ENCODE results near the gene PANK1.

- TF ChIP-seq EP300 (IDR thresholded peaks at IDR 0.05) (no peak), POLR2AphosphoS5 (IDR thresholded peaks at IDR 0.05) (no peak), POLR2A (IDR thresholded peaks at IDR 0.05; ENCODE audit: low read depth) (no peak)
- TF ChIP-seq, protein P1, sequence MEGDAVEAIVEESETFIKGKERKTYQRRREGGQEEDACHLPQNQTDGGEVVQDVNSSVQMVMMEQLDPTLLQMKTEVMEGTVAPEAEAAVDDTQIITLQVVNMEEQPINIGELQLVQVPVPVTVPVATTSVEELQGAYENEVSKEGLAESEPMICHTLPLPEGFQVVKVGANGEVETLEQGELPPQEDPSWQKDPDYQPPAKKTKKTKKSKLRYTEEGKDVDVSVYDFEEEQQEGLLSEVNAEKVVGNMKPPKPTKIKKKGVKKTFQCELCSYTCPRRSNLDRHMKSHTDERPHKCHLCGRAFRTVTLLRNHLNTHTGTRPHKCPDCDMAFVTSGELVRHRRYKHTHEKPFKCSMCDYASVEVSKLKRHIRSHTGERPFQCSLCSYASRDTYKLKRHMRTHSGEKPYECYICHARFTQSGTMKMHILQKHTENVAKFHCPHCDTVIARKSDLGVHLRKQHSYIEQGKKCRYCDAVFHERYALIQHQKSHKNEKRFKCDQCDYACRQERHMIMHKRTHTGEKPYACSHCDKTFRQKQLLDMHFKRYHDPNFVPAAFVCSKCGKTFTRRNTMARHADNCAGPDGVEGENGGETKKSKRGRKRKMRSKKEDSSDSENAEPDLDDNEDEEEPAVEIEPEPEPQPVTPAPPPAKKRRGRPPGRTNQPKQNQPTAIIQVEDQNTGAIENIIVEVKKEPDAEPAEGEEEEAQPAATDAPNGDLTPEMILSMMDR (IDR thresholded peaks at IDR 0.05): no peak
These were observed 79.9 kb downstream of the PANK1 start for GRCh38 chr10:89565180-89565579.

Data from esophagus muscularis mucosa (tissue), 4 donors.